SK-N-SH (cell line): ENCODE results near the gene BAD. TPM values are rescaled to one million over a fixed set of nuclear protein-coding genes. Genes with fewer than 3 reads are reported as not detected.

Experiments
- CTCF ChIA-PET: fragments of 300-600, 350-600 bp; formaldehyde crosslinking; extraction: SDS; loops from one replicate; lab custom pipeline; 2021; lab: Yijun Ruan, JAX
- POLR2A ChIA-PET: fragments of 350-600 bp; sonication (Branson Sonifier 250); formaldehyde crosslinking; extraction: SDS; loops from one replicate; lab custom pipeline; 2020; ENCODE audit warnings: antibody characterized with exemption, inconsistent platforms; lab: Yijun Ruan, JAX
- DNase-seq: peaks from one replicate; pipeline ENCODE4 v3.0.0; 2012
- H2AFZ ChIP-seq: fragments of 200-600 bp; sonication (generic); 2 replicates; pipeline ENCODE4 v1.8.1; 2016; ENCODE audit warnings: antibody characterized with exemption, mild to moderate bottlenecking, low read depth
- H3F3A ChIP-seq: fragments of 200-600 bp; sonication (generic); replicated peaks from 2 replicates; pipeline ENCODE3; 2016; ENCODE audit warnings: antibody characterized with exemption, mild to moderate bottlenecking; ENCODE audit not compliant: insufficient read depth
- H3K27ac ChIP-seq, 2 experiments: fragments of 200-500 bp in 1 of 2; fragments of 200-600 bp in 1 of 2; sonication (Bioruptor generic) in 1 of 2; sonication (generic), shearing (Covaris generic) in 1 of 2; 2 replicates each; pipeline versions ENCODE4 v1.5.1 to v1.6.1; 2014 to 2016; ENCODE audit warnings: low read depth in 2 of 2, inconsistent platforms in 1 of 2, low read length in 1 of 2, mild to moderate bottlenecking in 1 of 2, mixed read lengths in 1 of 2
- H3K27me3 ChIP-seq: fragments of 200-600 bp; sonication (generic), shearing (Covaris generic); 2 replicates; pipeline ENCODE4 v1.6.1; 2016; ENCODE audit warnings: mixed run types; ENCODE audit not compliant: insufficient read depth
- H3K36me3 ChIP-seq, 2 experiments: fragments of 200-500 bp in 1 of 2; fragments of 200-600 bp in 1 of 2; sonication (Bioruptor generic) in 1 of 2; sonication (generic) in 1 of 2; replicated peaks in 1 of 2; 2 replicates each; pipeline versions ENCODE3 to v1.5.1; 2014 to 2016; ENCODE audit warnings: low read length in 1 of 2, mild to moderate bottlenecking in 1 of 2; ENCODE audit not compliant: insufficient read depth in 2 of 2, control insufficient read depth in 1 of 2
- H3K4me1 ChIP-seq, 2 experiments: fragments of 200-500 bp in 1 of 2; fragments of 200-600 bp in 1 of 2; sonication (Bioruptor generic) in 1 of 2; sonication (generic), shearing (Covaris generic) in 1 of 2; 2 replicates each; pipeline versions ENCODE4 v1.5.1 to v1.6.1; 2014 to 2016; ENCODE audit warnings: low read depth in 1 of 2, low read length in 1 of 2, mixed run types in 1 of 2; ENCODE audit not compliant: insufficient read depth in 2 of 2, control insufficient read depth in 1 of 2
- H3K4me2 ChIP-seq: fragments of 200-600 bp; sonication (generic), shearing (Covaris generic); 2 replicates; pipeline ENCODE4 v1.6.1; 2017; ENCODE audit warnings: mixed run types
- H3K4me3 ChIP-seq, 2 experiments: fragments of 200-500 bp in 1 of 2; fragments of 200-600 bp in 1 of 2; sonication (Bioruptor generic) in 1 of 2; sonication (generic), shearing (Covaris generic) in 1 of 2; 2 replicates each; pipeline versions ENCODE4 v1.5.1 to v1.8.1; 2014 to 2016; ENCODE audit warnings: low read depth in 2 of 2, inconsistent platforms in 1 of 2, low read length in 1 of 2, mild to moderate bottlenecking in 1 of 2, mixed read lengths in 1 of 2, moderate library complexity in 1 of 2
- H3K79me2 ChIP-seq: fragments of 200-600 bp; sonication (generic); 2 replicates; pipeline ENCODE4 v1.8.1; 2017; ENCODE audit warnings: mild to moderate bottlenecking; ENCODE audit not compliant: insufficient read depth
- H3K9ac ChIP-seq: fragments of 200-600 bp; sonication (generic); 2 replicates; pipeline ENCODE4 v1.6.1; 2017; ENCODE audit warnings: mixed run types
- H3K9me2 ChIP-seq: fragments of 200-600 bp; sonication (generic); 2 replicates; pipeline ENCODE4 v1.6.1; 2017; ENCODE audit warnings: mixed run types
- H3K9me3 ChIP-seq: fragments of 200-600 bp; sonication (generic); 2 replicates; pipeline ENCODE4 v1.6.1; 2017; ENCODE audit warnings: mixed run types, mild to moderate bottlenecking, moderate library complexity
- H4K20me1 ChIP-seq: fragments of 200-600 bp; sonication (generic); 2 replicates; pipeline ENCODE4 v1.6.1; 2017; ENCODE audit warnings: mild to moderate bottlenecking, mixed run types; ENCODE audit not compliant: insufficient read depth
- ELF1 ChIP-seq: IDR thresholded peaks from 2 replicates; pipeline ENCODE4 v1.4.0; 2012
- FOXM1 ChIP-seq: IDR thresholded peaks from 2 replicates; pipeline ENCODE4 v1.4.0; 2012; ENCODE audit warnings: low read depth, mild to moderate bottlenecking
- MXI1 ChIP-seq: IDR thresholded peaks from 2 replicates; pipeline ENCODE4 v1.6.1; 2012; ENCODE audit warnings: mild to moderate bottlenecking, low read depth, low read length, improper control_type of control experiment
- NFIC ChIP-seq: IDR thresholded peaks from 2 replicates; pipeline ENCODE4 v1.4.0; 2012; ENCODE audit warnings: borderline replicate concordance
- RCOR1 ChIP-seq: fragments of 150-350 bp; IDR thresholded peaks from 2 replicates; pipeline ENCODE4 v1.6.1; 2017; ENCODE audit warnings: antibody characterized with exemption, low read length
- RFX5 ChIP-seq: IDR thresholded peaks from 2 replicates; pipeline ENCODE4 v1.6.1; 2012; ENCODE audit warnings: mild to moderate bottlenecking, improper control_type of control experiment, low read length
- SMC3 ChIP-seq: IDR thresholded peaks from 2 replicates; pipeline ENCODE4 v1.6.1; 2012; ENCODE audit warnings: low read depth, low read length, improper control_type of control experiment
- TAF1 ChIP-seq: IDR thresholded peaks from 2 replicates; pipeline ENCODE4 v1.6.1; 2012; ENCODE audit warnings: low read depth, mild to moderate bottlenecking, low read length, moderate library complexity, borderline replicate concordance
- WGBS: methylation state at CpG from one replicate; pipeline ENCODE4 v1.1.6; 2017; ENCODE audit warnings: low lambda C conversion rate; 5-methylcytosine and 5-hydroxymethylcytosine counted together
- polyA plus RNA-seq, 3 experiments: library from polyadenylated mRNA; depleted of rRNA; stranded (reverse); fragments of >200 nt; gene quantifications; 2 replicates each; pipeline ENCODE4 v1.2.3, GENCODE V29; 2012
- TF ChIP-seq, protein P1 (sequence below): fragments of 150-350 bp; IDR thresholded peaks from 2 replicates; pipeline ENCODE4 v1.6.1; 2017; ENCODE audit warnings: antibody characterized with exemption, low read length, low read depth, borderline replicate concordance
- TF ChIP-seq, protein P2 (sequence below): IDR thresholded peaks from 2 replicates; pipeline ENCODE4 v1.4.0; 2012; ENCODE audit warnings: low read depth, borderline replicate concordance
- TF ChIP-seq, protein P3 (sequence below): IDR thresholded peaks from 2 replicates; pipeline ENCODE4; 2012
- TF ChIP-seq, protein P4 (sequence below): IDR thresholded peaks from 2 replicates; pipeline ENCODE4 v1.4.0; 2012; ENCODE audit warnings: low read depth, borderline replicate concordance
- TF ChIP-seq, protein P5 (sequence below): IDR thresholded peaks from 2 replicates; pipeline ENCODE4 v1.4.0; 2012; ENCODE audit warnings: low read depth
- TF ChIP-seq, protein P6 (sequence below): fragments of 200-600 bp; sonication (generic); IDR thresholded peaks from 2 replicates; pipeline ENCODE4 v1.6.1; 2017; ENCODE audit warnings: antibody characterized with exemption, mild to moderate bottlenecking, moderate library complexity

BAD gene
- polyA plus RNA-seq, 1 of the 3 experiments (the other 2 are of a cell fraction): 80.9 TPM

DNA sequence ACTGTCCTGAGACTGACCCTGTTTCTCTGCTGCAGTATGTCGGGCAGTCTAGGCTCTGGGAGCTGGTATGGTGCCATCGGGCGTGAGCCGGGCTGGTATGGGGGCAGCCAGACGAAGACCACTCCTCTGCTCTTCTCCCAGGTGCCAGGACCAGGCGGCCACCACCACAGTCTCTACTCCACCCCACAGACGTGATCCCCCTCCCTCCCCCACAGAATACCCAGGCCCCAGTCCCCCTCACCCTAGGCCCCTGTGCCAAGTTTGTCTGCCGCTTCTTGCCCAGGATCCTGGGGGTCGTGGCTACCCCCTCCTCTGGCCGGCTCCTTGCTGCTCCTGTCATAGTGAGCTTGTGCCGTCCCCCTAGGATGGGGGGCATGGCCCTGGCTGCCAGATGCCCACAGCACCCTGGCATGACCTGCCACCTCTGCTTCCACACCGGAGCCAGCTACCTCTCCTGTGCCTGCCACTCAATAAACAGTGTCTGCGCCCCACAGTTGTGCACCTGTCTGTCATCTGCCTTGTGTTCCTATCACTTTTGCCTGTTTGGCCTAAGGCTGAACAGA, 4.6 kb upstream of the BAD start:
- TF ChIP-seq FOXM1: no peak
- Histone ChIP-seq H3K9me2 (no peaks in the 10 kb centered on the region), H3K36me3 (no peaks in the 10 kb centered on the region), H3K79me2 (peaks cover 10% of the 10 kb centered on the region), H4K20me1 (no peaks in the 10 kb centered on the region), H3F3A (peaks cover 16% of the 10 kb centered on the region), H3K4me1 (peaks cover 8 to 22% of the 10 kb centered on the region in 2 experiments; a peak in 2 of 4 replicates), H3K9ac (no peak overlapping the region), H3K27me3 (peaks cover 15% of the 10 kb centered on the region), H3K4me2 (no peak overlapping the region), H3K9me3 (no peaks in the 10 kb centered on the region), H2AFZ (no peak overlapping the region), H3K27ac (no peak overlapping the region), H3K4me3 (no peak overlapping the region)
- WGBS: 90% methylated on average over 2 of the region's 13 CpGs
- DNase-seq: no peak
- ChIA-PET CTCF (interaction anchor here (1.1 to 12.2 kb wide), 5 partner anchors 14 to 85 kb away, joined by 3 to 196 read pairs (median 13); partner anchors contain the start of genes CATSPERZ, ESRRA, PLCB3 and PRDX5), POLR2A (interaction anchor here (0.8 kb wide), 1 partner anchor 25 kb away, joined by 3 read pairs; no protein-coding TSS in a partner anchor)

DNA sequence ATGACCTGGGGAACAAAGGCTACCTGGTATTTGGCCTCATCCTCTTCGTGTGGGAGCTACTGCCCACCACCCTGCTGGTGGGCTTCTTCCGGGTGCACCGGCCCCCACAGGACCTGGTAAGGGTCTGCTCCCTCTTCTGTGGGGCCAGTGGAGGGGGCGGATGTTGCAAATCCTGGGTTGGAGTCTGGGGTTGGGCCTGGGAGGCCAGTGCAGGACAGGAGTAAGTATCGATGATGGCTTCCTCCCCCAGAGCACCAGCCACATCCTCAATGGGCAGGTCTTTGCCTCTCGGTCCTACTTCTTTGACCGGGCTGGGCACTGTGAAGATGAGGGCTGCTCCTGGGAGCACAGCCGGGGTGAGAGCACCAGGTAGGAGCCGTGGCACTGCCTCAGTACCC, 3.9 kb upstream of the BAD start:
- Histone ChIP-seq H3K4me1 (peaks cover 8 to 30% of the 10 kb centered on the region in 2 experiments; a peak in 2 of 4 replicates), H2AFZ (no peak overlapping the region), H3K27ac (no peak overlapping the region), H3K9ac (no peak overlapping the region), H4K20me1 (no peaks in the 10 kb centered on the region), H3K27me3 (peaks cover 15% of the 10 kb centered on the region; the same call in 1 of the 2 replicates), H3K36me3 (no peaks in the 10 kb centered on the region), H3K4me3 (no peak overlapping the region), H3K79me2 (peaks cover 18% of the 10 kb centered on the region), H3K4me2 (no peak overlapping the region), H3K9me2 (no peaks in the 10 kb centered on the region), H3F3A (peaks cover 16% of the 10 kb centered on the region), H3K9me3 (no peaks in the 10 kb centered on the region)
- TF ChIP-seq TAF1 (no peak), RCOR1 (no peak), NFIC (no peak), ELF1 (no peak), MXI1 (no peak), SMC3 (no peak), RFX5 (no peak)
- TF ChIP-seq, protein P1, sequence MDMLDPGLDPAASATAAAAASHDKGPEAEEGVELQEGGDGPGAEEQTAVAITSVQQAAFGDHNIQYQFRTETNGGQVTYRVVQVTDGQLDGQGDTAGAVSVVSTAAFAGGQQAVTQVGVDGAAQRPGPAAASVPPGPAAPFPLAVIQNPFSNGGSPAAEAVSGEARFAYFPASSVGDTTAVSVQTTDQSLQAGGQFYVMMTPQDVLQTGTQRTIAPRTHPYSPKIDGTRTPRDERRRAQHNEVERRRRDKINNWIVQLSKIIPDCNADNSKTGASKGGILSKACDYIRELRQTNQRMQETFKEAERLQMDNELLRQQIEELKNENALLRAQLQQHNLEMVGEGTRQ: no peak
- TF ChIP-seq, protein P2, sequence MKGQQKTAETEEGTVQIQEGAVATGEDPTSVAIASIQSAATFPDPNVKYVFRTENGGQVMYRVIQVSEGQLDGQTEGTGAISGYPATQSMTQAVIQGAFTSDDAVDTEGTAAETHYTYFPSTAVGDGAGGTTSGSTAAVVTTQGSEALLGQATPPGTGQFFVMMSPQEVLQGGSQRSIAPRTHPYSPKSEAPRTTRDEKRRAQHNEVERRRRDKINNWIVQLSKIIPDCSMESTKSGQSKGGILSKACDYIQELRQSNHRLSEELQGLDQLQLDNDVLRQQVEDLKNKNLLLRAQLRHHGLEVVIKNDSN: no peak
- TF ChIP-seq, protein P3, sequence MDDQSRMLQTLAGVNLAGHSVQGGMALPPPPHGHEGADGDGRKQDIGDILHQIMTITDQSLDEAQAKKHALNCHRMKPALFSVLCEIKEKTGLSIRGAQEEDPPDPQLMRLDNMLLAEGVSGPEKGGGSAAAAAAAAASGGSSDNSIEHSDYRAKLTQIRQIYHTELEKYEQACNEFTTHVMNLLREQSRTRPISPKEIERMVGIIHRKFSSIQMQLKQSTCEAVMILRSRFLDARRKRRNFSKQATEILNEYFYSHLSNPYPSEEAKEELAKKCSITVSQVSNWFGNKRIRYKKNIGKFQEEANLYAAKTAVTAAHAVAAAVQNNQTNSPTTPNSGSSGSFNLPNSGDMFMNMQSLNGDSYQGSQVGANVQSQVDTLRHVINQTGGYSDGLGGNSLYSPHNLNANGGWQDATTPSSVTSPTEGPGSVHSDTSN: no peak
- TF ChIP-seq, protein P4, sequence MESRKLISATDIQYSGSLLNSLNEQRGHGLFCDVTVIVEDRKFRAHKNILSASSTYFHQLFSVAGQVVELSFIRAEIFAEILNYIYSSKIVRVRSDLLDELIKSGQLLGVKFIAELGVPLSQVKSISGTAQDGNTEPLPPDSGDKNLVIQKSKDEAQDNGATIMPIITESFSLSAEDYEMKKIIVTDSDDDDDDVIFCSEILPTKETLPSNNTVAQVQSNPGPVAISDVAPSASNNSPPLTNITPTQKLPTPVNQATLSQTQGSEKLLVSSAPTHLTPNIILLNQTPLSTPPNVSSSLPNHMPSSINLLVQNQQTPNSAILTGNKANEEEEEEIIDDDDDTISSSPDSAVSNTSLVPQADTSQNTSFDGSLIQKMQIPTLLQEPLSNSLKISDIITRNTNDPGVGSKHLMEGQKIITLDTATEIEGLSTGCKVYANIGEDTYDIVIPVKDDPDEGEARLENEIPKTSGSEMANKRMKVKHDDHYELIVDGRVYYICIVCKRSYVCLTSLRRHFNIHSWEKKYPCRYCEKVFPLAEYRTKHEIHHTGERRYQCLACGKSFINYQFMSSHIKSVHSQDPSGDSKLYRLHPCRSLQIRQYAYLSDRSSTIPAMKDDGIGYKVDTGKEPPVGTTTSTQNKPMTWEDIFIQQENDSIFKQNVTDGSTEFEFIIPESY: no peak
- TF ChIP-seq, protein P5, sequence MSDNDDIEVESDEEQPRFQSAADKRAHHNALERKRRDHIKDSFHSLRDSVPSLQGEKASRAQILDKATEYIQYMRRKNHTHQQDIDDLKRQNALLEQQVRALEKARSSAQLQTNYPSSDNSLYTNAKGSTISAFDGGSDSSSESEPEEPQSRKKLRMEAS: no peak
- TF ChIP-seq, protein P6, sequence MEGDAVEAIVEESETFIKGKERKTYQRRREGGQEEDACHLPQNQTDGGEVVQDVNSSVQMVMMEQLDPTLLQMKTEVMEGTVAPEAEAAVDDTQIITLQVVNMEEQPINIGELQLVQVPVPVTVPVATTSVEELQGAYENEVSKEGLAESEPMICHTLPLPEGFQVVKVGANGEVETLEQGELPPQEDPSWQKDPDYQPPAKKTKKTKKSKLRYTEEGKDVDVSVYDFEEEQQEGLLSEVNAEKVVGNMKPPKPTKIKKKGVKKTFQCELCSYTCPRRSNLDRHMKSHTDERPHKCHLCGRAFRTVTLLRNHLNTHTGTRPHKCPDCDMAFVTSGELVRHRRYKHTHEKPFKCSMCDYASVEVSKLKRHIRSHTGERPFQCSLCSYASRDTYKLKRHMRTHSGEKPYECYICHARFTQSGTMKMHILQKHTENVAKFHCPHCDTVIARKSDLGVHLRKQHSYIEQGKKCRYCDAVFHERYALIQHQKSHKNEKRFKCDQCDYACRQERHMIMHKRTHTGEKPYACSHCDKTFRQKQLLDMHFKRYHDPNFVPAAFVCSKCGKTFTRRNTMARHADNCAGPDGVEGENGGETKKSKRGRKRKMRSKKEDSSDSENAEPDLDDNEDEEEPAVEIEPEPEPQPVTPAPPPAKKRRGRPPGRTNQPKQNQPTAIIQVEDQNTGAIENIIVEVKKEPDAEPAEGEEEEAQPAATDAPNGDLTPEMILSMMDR: no peak
- no peak for DNase-seq
- 79% methylated on average over 3 of the region's 9 CpGs for WGBS
- CTCF ChIA-PET: interaction anchor here (2.2 to 12.2 kb wide), 3 partner anchors 15 to 29 kb away, joined by 7 to 196 read pairs (median 43); partner anchors contain the start of genes CATSPERZ, ESRRA, PRDX5 and TRMT112
- POLR2A ChIA-PET: no interaction called here
